Esophagus muscularis mucosa (tissue), 4 donors: ENCODE data around the gene TACO1. TPM values are rescaled to one million over a fixed set of nuclear protein-coding genes. Genes with fewer than 3 reads are reported as not detected.

Experiments
- DNase-seq: peaks from one replicate; pipeline ENCODE4 v3.0.0-alpha.2; 2017; ENCODE audit errors: extremely low spot score
- H3K27ac ChIP-seq, 4 donors: fragments of 200-600 bp; sonication (generic); replicated peaks in 1 of 4; 1 replicate in 3 of 4; 2 replicates in 1 of 4; pipeline ENCODE4 v1.5.1; 2016 to 2019; ENCODE audit warnings: mild to moderate bottlenecking in 1 of 4
- H3K27me3 ChIP-seq, 4 donors: fragments of 200-600 bp; sonication (generic); one replicate each; pipeline versions ENCODE4 v1.5.1 to v1.6.0; 2016 to 2019
- H3K36me3 ChIP-seq, 4 donors: fragments of 200-600 bp; sonication (generic); one replicate each; pipeline ENCODE4 v1.5.1; 2016 to 2019
- H3K4me1 ChIP-seq, 4 donors: fragments of 200-600 bp; sonication (generic); one replicate each; pipeline ENCODE4 v1.5.1; 2016 to 2019
- H3K4me3 ChIP-seq, 4 donors: fragments of 200-600 bp; sonication (generic); 1 replicate in 2 of 4; 2 replicates in 2 of 4; pipeline ENCODE4 v1.5.1; 2016 to 2019; ENCODE audit warnings: mild to moderate bottlenecking in 4 of 4, moderate library complexity in 1 of 4
- H3K9me3 ChIP-seq, 4 donors: fragments of 200-600 bp; sonication (generic); 1 replicate in 3 of 4; 2 replicates in 1 of 4; pipeline ENCODE4 v1.5.1; 2016 to 2019
- EP300 ChIP-seq: sonication (generic); formaldehyde crosslinking; IDR thresholded peaks from one replicate; pipeline ENCODE4 v1.6.1; 2017; ENCODE audit warnings: antibody characterized with exemption
- POLR2A ChIP-seq: fragments of 450-650 bp; IDR thresholded peaks from one replicate; pipeline ENCODE4 v1.6.1; 2017; ENCODE audit warnings: antibody characterized with exemption, moderate library complexity, mild to moderate bottlenecking, low read depth
- POLR2AphosphoS5 ChIP-seq, 2 donors: sonication (generic); formaldehyde crosslinking; IDR thresholded peaks; one replicate each; pipeline ENCODE4 v1.6.1; 2017; ENCODE audit warnings: antibody characterized with exemption in 2 of 2
- WGBS: methylation state at CpG from one replicate; pipeline ENCODE4 v1.1.5; 2018; 5-methylcytosine and 5-hydroxymethylcytosine counted together
- intact Hi-C: fragments of 100-400 bp; cut with DNase I; formaldehyde crosslinking; loops from one replicate; pipeline ENCODE4 v1.15.1; 2023
- total RNA-seq, 4 donors: library from RNA; depleted of rRNA; stranded (reverse); fragments of >200 nt; gene quantifications; one replicate each; pipeline versions ENCODE4 v1.1.0 to v1.2.1, GENCODE V29; 2016
- TF ChIP-seq, protein P1 (sequence below), 3 experiments: fragments of 200-600 bp in 2 of 3; fragments of 450-650 bp in 1 of 3; sonication (generic) in 2 of 3; IDR thresholded peaks; one replicate each; pipeline ENCODE4 v1.5.1; 2017 to 2019; ENCODE audit warnings: antibody characterized with exemption in 3 of 3, mild to moderate bottlenecking in 2 of 3, moderate library complexity in 1 of 3

Gene TACO1
- total RNA-seq = 10 to 100 TPM in 3 of 4 donors, 1 to 10 TPM in 1; 9.4 to 35.0 (median 14.8) TPM

DNA sequence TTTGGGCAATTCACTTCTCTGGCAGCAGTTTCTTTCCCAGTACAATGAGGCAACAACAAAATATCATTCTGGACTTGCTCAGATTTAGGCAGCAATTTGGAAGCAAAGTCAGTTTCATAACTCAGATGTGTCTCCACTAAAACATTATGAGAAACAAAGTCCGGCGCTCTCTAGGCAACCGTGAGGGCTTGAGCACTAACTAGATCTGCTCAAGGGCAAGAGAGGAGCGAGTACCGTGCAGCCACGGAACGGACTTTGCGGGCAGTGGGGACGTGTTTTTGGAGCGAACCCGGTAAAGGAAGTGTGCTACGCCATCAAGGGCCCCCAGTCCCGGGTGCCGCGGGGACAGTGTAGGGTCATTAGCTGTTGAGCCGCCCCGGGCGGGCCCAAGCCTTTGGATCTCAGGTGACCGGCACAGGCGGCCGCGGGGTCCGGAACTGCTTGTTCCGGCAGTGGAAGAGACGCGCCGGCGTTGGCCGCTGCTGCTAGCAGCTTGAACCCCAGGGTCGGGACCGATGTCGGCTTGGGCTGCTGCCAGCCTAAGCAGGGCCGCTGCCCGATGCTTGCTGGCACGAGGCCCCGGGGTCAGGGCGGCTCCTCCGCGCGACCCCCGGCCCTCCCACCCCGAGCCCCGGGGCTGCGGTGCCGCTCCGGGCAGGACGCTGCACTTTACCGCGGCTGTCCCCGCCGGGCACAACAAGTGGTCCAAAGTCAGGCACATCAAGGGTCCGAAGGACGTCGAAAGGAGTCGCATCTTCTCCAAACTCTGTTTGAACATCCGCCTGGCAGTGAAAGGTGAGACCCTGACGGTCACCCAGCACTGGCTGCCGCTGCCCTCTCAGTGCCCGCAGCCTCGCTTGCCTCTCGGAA is at the start of gene TACO1:
Gene TACO1 (plus strand): TSS at position 327 of the 870 bp plus-strand sequence. CDS start 189 bp downstream, at position 516.
- DNase-seq = peak; percentile 96
- peaks cover 14 to 31% (median 25%) of the 10 kb centered on the region in 4 donors for H3K36me3 ChIP-seq
- intact Hi-C loops = loop anchor here (5.0 kb wide), 1 partner anchor 49 kb away; the partner anchor contains the start of gene DCAF7
- peaks cover 18 to 31% (median 21%) of the 10 kb centered on the region in 4 donors for H3K4me1 ChIP-seq
- H3K9me3 ChIP-seq = no peaks in the 10 kb centered on the region
- TF ChIP-seq EP300 (no peak), POLR2A (peak; percentile 14), POLR2AphosphoS5 (IDR thresholded peaks at IDR 0.05) (peak; percentile 85 to 88)
- TF ChIP-seq, protein P1, sequence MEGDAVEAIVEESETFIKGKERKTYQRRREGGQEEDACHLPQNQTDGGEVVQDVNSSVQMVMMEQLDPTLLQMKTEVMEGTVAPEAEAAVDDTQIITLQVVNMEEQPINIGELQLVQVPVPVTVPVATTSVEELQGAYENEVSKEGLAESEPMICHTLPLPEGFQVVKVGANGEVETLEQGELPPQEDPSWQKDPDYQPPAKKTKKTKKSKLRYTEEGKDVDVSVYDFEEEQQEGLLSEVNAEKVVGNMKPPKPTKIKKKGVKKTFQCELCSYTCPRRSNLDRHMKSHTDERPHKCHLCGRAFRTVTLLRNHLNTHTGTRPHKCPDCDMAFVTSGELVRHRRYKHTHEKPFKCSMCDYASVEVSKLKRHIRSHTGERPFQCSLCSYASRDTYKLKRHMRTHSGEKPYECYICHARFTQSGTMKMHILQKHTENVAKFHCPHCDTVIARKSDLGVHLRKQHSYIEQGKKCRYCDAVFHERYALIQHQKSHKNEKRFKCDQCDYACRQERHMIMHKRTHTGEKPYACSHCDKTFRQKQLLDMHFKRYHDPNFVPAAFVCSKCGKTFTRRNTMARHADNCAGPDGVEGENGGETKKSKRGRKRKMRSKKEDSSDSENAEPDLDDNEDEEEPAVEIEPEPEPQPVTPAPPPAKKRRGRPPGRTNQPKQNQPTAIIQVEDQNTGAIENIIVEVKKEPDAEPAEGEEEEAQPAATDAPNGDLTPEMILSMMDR (IDR thresholded peaks at IDR 0.05) = no peak
- peak within 1 kb of the TSS; percentile 84 to 99 (median 88) for H3K4me3 ChIP-seq
- no peaks in the 10 kb centered on the region for H3K27me3 ChIP-seq
- WGBS = 1% methylated on average over 27 of the region's 61 CpGs
- peak within 1 kb of the TSS; percentile 84 to 92 (median 90) for H3K27ac ChIP-seq

DNA sequence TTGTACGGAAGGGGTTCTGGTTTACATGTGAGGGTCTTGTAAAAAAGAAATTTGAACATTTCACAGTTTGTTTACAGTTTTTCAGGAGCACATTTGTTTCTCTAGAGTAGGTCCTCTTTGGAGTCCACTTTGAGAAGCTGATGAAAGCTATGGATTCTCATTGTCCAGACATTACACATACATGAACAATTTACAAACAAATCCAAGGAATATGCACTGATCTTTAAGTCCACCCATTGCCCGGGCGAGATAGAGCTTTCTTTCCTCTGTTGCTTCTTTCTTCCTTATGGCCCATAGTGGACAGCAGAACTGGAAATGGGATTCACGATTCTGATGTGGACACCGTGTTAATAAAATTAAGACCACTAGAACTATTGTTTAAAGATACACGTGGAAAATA is 48.5 kb upstream of the TACO1 start:
- WGBS = 51% methylated on average over 6 of the region's 6 CpGs
- DNase-seq = no peak
- no peak overlapping the region for H3K27ac ChIP-seq
- no peaks in the 10 kb centered on the region for H3K36me3 ChIP-seq
- no peak for TF ChIP-seq POLR2AphosphoS5 (IDR thresholded peaks at IDR 0.05)
- TF ChIP-seq, protein P1 (IDR thresholded peaks at IDR 0.05) = no peak
- no peak for TF ChIP-seq POLR2A
- no peak for TF ChIP-seq EP300
- peaks cover 25 to 71% (median 63%) of the 10 kb centered on the region in 4 donors for H3K4me1 ChIP-seq
- H3K27me3 ChIP-seq = no peaks in the 10 kb centered on the region
- intact Hi-C loops = loop anchor here (5.0 kb wide), 1 partner anchor 50 kb away; the partner anchor contains the start of gene TACO1
- H3K9me3 ChIP-seq = no peaks in the 10 kb centered on the region
- H3K4me3 ChIP-seq = peak overlapping the region; percentile 87 to 99 (median 96)

DNA sequence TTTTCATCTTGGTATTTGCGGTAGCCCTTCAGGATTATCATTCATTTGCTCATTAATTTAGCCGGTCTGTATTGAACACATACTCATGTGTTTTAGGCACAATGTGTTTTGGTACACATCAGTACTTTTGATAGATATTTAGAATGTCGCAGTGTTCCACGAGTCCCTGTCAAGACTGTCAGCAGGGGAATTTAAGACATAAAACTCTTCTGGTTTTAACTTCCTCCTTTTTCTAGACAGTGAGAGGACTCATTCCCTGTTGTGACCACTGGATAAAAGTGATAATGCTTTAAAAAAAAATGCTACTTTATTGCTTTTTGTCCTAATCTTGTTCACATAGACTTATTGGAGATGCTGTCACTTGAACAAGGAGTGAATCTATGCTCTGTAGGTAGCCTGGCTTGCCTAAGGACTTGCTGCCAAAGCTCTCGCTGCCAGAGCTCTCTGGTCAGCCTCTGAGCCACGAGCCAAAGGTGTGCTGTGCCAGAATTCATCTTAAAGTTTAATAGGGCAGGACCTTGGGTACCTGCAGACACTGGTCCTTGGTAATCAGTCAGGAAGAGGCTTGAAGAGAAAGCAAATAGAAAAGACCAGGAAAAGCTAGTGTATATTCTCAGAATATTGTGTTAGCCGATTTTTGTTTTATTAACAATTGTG is 45.1 kb upstream of the TACO1 start:
- no peak overlapping the region for H3K4me3 ChIP-seq
- no peaks in the 10 kb centered on the region for H3K36me3 ChIP-seq
- no peaks in the 10 kb centered on the region for H3K9me3 ChIP-seq
- H3K27ac ChIP-seq = no peak overlapping the region
- H3K27me3 ChIP-seq = no peaks in the 10 kb centered on the region
- DNase-seq = no peak
- TF ChIP-seq POLR2A (no peak), POLR2AphosphoS5 (IDR thresholded peaks at IDR 0.05) (no peak), EP300 (no peak)
- TF ChIP-seq, protein P1 (IDR thresholded peaks at IDR 0.05) = no peak
- 69% methylated on average over 7 of the region's 7 CpGs for WGBS
- intact Hi-C loops = no loop called here
- H3K4me1 ChIP-seq = peaks cover 19 to 69% (median 58%) of the 10 kb centered on the region in 4 donors

DNA sequence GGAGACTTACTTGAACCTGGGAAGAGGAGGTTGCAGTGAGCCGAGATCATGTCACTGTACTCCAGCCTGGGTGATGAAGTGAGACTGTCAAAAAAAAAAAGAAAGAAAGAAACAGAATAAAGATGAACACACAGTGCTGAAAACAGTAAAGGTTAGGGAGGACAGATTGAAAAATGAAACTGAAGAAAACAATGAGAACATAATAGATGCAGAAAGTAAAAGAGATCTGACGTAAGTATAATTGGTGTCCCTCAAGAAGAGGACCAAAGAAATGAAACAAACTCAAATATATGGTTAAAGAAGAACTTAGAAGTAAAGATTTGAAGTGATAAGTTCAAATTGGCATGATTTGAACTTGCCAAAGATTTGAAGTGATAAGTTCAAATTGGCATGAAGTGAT is 43.3 kb upstream of the TACO1 start:
- Histone ChIP-seq H3K4me3 (no peak overlapping the region), H3K27me3 (no peaks in the 10 kb centered on the region), H3K9me3 (no peaks in the 10 kb centered on the region), H3K27ac (no peak overlapping the region), H3K36me3 (no peaks in the 10 kb centered on the region), H3K4me1 (peaks cover 8 to 51% (median 43%) of the 10 kb centered on the region in 4 donors)
- WGBS = 94% methylated on average over 2 of the region's 2 CpGs
- TF ChIP-seq, protein P1 (IDR thresholded peaks at IDR 0.05) = no peak
- TF ChIP-seq EP300 = no peak
- no peak for TF ChIP-seq POLR2A
- TF ChIP-seq POLR2AphosphoS5 (IDR thresholded peaks at IDR 0.05) = no peak
- intact Hi-C loops = no loop called here
- DNase-seq = no peak
